ENCODE data around the gene UNC13A. TPM values are rescaled to one million over a fixed set of nuclear protein-coding genes. Genes with fewer than 3 reads are reported as not detected.
A peak's percentile ranks its signal among the peaks of the same experiment; 100 is the strongest.

The UNC13A gene
- total RNA-seq, 6 experiments from 2014 or later, result 0.02 TPM; not detected in 5

- H3K27ac ChIP-seq, result no peak overlapping the region
- whole genome bisulfite sequencing (ENCODE audit: insufficient coverage, low coverage, low lambda C conversion rate, missing lambda C conversion rate), result 13% methylated on average over 2 of the region's 2 CpGs
- no peaks in the 10 kb centered on the region for H3K4me1 ChIP-seq
- intact Hi-C loops (cut with DNase I), result no loop called here
- TF ChIP-seq CTCF (IDR thresholded peaks at IDR 0.05), result no peak
- TF ChIP-seq POLR2A (IDR thresholded peaks at IDR 0.05), result no peak
- no peaks in the 10 kb centered on the region for H3K9me3 ChIP-seq
- DNase-seq (peak in 1 of 3 donors; percentile 15), ATAC-seq (no peak)
- H3K27me3 ChIP-seq, result no peaks in the 10 kb centered on the region
- H3K36me3 ChIP-seq, result no peaks in the 10 kb centered on the region
- H3K4me3 ChIP-seq, result no peak overlapping the region
Observed at GRCh38 chr19:17618936-17619335, 69.2 kb downstream of the UNC13A start.

GRCh38 chr19:17618281-17618903, 69.8 kb downstream of the UNC13A start:
- TF ChIP-seq CTCF (IDR thresholded peaks at IDR 0.05), result no peak
- TF ChIP-seq POLR2A (IDR thresholded peaks at IDR 0.05), result no peak
- H3K4me1 ChIP-seq, result no peaks in the 10 kb centered on the region
- DNase-seq (peak in 1 of 3 donors; percentile 7), ATAC-seq (no peak)
- intact Hi-C loops (cut with DNase I), result no loop called here
- H3K4me3 ChIP-seq, result no peak overlapping the region
- H3K36me3 ChIP-seq, result no peaks in the 10 kb centered on the region
- H3K27ac ChIP-seq, result no peak overlapping the region
- H3K27me3 ChIP-seq, result no peaks in the 10 kb centered on the region
- 74% methylated on average over 4 of the region's 7 CpGs for WGBS (ENCODE audit: insufficient coverage, low coverage, low lambda C conversion rate, missing lambda C conversion rate)
- no peaks in the 10 kb centered on the region for H3K9me3 ChIP-seq

- Histone ChIP-seq H3K4me3 (no peak overlapping the region), H3K4me1 (no peaks in the 10 kb centered on the region), H3K27me3 (no peaks in the 10 kb centered on the region), H3K36me3 (no peaks in the 10 kb centered on the region), H3K27ac (no peak overlapping the region), H3K9me3 (no peaks in the 10 kb centered on the region)
- 41% methylated on average over 4 of the region's 7 CpGs for WGBS (ENCODE audit: insufficient coverage, low coverage, low lambda C conversion rate, missing lambda C conversion rate)
- no peak for TF ChIP-seq POLR2A (IDR thresholded peaks at IDR 0.05)
- no peak for TF ChIP-seq CTCF (IDR thresholded peaks at IDR 0.05)
- DNase-seq, result no peak
- intact Hi-C loops (cut with DNase I), result no loop called here
- ATAC-seq, result no peak
Observed at GRCh38 chr19:17617807-17618192, 70.4 kb downstream of the UNC13A start.

- H3K27me3 ChIP-seq, result no peaks in the 10 kb centered on the region
- WGBS (ENCODE audit: insufficient coverage, low coverage, low lambda C conversion rate, missing lambda C conversion rate), result 36% methylated on average over 14 of the region's 28 CpGs
- TF ChIP-seq POLR2A (IDR thresholded peaks at IDR 0.05), result no peak
- no peak for TF ChIP-seq CTCF (IDR thresholded peaks at IDR 0.05)
- DNase-seq (peak in 1 of 3 donors; percentile 43), ATAC-seq (no peak)
- no peaks in the 10 kb centered on the region for H3K36me3 ChIP-seq
- H3K4me1 ChIP-seq, result no peaks in the 10 kb centered on the region
- no peaks in the 10 kb centered on the region for H3K9me3 ChIP-seq
- no peak overlapping the region for H3K27ac ChIP-seq
- intact Hi-C loops (cut with DNase I), result no loop called here
- no peak overlapping the region for H3K4me3 ChIP-seq
Observed at GRCh38 chr19:17616961-17617806, 71.0 kb downstream of the UNC13A start.
